ENCODE results near the gene C19orf81. TPM values are rescaled to one million over a fixed set of nuclear protein-coding genes. Genes with fewer than 3 reads are reported as not detected.

C19orf81 gene
- polyA plus RNA-seq, 3 donors from 2014 or later: 1.8 TPM; not detected in 2

DNA sequence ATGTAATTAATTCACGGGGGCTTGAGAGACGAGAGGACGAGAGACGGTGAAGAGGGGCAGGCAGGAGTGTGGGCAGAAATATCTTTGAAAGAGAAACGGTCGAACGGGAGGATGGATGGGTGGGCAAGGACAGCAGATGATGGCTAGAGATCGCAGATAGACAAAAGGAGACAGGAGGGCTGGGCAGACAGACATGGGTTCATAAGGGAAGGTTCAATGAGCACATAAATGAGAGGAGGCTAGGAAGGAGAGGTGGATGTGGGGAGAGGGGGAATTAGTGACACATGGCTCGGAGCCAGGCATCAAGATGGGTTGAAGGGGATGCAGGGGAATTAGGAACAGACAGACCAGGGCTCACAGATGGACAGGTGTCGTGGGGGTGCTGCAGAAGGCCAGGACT lies 10.6 kb upstream of the C19orf81 start:
- no peak for DNase-seq
- H3K27ac Mint-ChIP-seq: no peak overlapping the region
- peaks cover 2 to 23% (median 15%) of the 10 kb centered on the region in 6 donors for H3K9me3 Mint-ChIP-seq
- peaks cover 14 to 32% (median 16%) of the 10 kb centered on the region in 3 donors for H3K27me3 Mint-ChIP-seq (ENCODE audit: low read depth in 3 of 3)
- H3K4me1 Mint-ChIP-seq: peaks cover 0 to 4% of the 10 kb centered on the region in 2 donors
- H3K4me3 Mint-ChIP-seq: peak overlapping the region in 4 of 5 donors; percentile 0 to 56 (median 34)
- H3K36me3 Mint-ChIP-seq: no peaks in the 10 kb centered on the region

- Mint-ChIP-seq H3K27ac (no peak within 1 kb of the TSS), H3K27me3 (ENCODE audit: low read depth in 3 of 3) (peaks cover 9 to 32% (median 16%) of the 10 kb centered on the region in 3 donors), H3K4me3 (peak within 1 kb of the TSS; percentile 59 to 75 (median 64))
Measured at GRCh38 chr19:50639121-50640112, 9.8 kb upstream of the C19orf81 start, which contains the start of gene SYT3. Gene SYT3 (minus strand): TSS chr19:50639881. CDS start chr19:50637411, 2,470 bp downstream.

DNA sequence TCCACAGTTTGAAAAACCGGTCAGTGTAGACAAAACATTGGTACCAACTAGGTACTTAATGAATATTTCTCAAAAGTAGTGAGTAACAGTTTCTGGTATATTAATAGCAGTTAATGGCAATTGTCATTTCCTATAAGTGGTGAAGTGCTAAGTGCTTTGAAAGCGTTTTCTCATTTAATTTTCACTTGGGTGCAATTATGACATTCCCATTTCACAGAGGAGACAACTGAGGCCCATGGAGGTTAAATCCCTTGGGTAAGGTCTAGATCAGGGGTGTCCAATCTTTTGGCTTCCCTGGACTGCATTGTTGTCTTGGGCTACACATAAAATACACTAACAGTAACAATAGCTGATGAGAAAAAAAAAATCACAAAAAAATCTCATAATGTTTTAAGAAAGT lies 8.9 kb upstream of the C19orf81 start:
- DNase-seq: no peak
- peaks cover 0 to 7% (median 4%) of the 10 kb centered on the region in 6 donors for H3K9me3 Mint-ChIP-seq
- no peak overlapping the region for H3K27ac Mint-ChIP-seq
- peaks cover 9 to 32% (median 16%) of the 10 kb centered on the region in 3 donors for H3K27me3 Mint-ChIP-seq (ENCODE audit: low read depth in 3 of 3)
- no peaks in the 10 kb centered on the region for H3K36me3 Mint-ChIP-seq
- H3K4me3 Mint-ChIP-seq: peak overlapping the region in 1 of 5 donors; percentile 21
- peaks cover 0 to 4% of the 10 kb centered on the region in 2 donors for H3K4me1 Mint-ChIP-seq

More at GRCh38 chr19:50639121-50640112, 9.8 kb upstream of the C19orf81 start, which contains the start of gene SYT3:
- no peaks in the 10 kb centered on the region for H3K36me3 Mint-ChIP-seq
- DNase-seq: no peak
- peaks cover 0 to 4% of the 10 kb centered on the region in 2 donors for H3K4me1 Mint-ChIP-seq
- peaks cover 0 to 15% (median 8%) of the 10 kb centered on the region in 6 donors for H3K9me3 Mint-ChIP-seq

- Mint-ChIP-seq H3K27me3 (ENCODE audit: low read depth in 3 of 3) (peaks cover 8 to 17% (median 9%) of the 10 kb centered on the region in 3 donors), H3K36me3 (no peaks in the 10 kb centered on the region), H3K4me1 (no peaks in the 10 kb centered on the region), H3K9me3 (peaks cover 0 to 2% (median 0%) of the 10 kb centered on the region in 6 donors), H3K4me3 (no peak overlapping the region), H3K27ac (no peak overlapping the region)
- no peak for DNase-seq
Measured at GRCh38 chr19:50644315-50644915, 4.8 kb upstream of the C19orf81 start.

DNA sequence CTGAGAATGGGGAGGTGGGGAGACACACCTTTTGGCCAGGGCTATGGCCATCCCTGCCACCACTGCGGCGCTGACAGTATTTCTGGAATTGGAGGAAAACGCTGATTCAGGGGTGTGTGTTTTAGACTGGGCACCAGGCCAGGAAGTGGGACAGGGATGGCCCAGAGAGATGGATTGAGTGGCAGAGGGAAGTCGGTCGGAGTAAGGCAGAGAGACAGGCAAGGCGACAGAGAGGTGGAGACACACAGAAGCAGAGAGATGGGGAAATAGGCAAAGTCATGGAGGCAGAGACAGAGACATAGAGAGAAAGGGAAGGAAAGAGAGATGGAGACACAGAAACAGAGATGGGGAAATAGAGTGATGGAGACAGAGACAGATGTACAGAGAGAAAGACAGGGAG lies 4.1 kb upstream of the C19orf81 start:
- no peak overlapping the region for H3K4me3 Mint-ChIP-seq
- no peak for DNase-seq
- H3K36me3 Mint-ChIP-seq: no peaks in the 10 kb centered on the region
- H3K4me1 Mint-ChIP-seq: no peaks in the 10 kb centered on the region
- peaks cover 10 to 16% (median 12%) of the 10 kb centered on the region in 3 donors for H3K27me3 Mint-ChIP-seq (ENCODE audit: low read depth in 3 of 3)
- peaks cover 0 to 2% (median 0%) of the 10 kb centered on the region in 6 donors for H3K9me3 Mint-ChIP-seq
- H3K27ac Mint-ChIP-seq: no peak overlapping the region

GRCh38 chr19:50646074-50646807 lies 3.0 kb upstream of the C19orf81 start:
- no peaks in the 10 kb centered on the region for H3K4me1 Mint-ChIP-seq
- no peaks in the 10 kb centered on the region for H3K36me3 Mint-ChIP-seq
- no peak overlapping the region for H3K4me3 Mint-ChIP-seq
- DNase-seq: no peak
- no peak overlapping the region for H3K27ac Mint-ChIP-seq
- peaks cover 6 to 12% (median 7%) of the 10 kb centered on the region in 3 donors for H3K27me3 Mint-ChIP-seq (ENCODE audit: low read depth in 3 of 3)
- peaks cover 0 to 2% (median 0%) of the 10 kb centered on the region in 6 donors for H3K9me3 Mint-ChIP-seq

- Mint-ChIP-seq H3K4me1 (no peaks in the 10 kb centered on the region), H3K27ac (no peak overlapping the region), H3K9me3 (peaks cover 0 to 2% (median 0%) of the 10 kb centered on the region in 6 donors), H3K36me3 (peaks cover 0 to 3% (median 0%) of the 10 kb centered on the region in 3 donors), H3K27me3 (ENCODE audit: low read depth in 3 of 3) (peaks cover 7 to 10% (median 8%) of the 10 kb centered on the region in 3 donors), H3K4me3 (no peak overlapping the region)
- no peak for DNase-seq
Measured at GRCh38 chr19:50647879-50648615, 1.2 kb upstream of the C19orf81 start.

GRCh38 chr19:50648659-50649058 lies 586 bp upstream of the C19orf81 start:
- peaks cover 0 to 4% (median 0%) of the 10 kb centered on the region in 6 donors for H3K9me3 Mint-ChIP-seq
- H3K27ac Mint-ChIP-seq: no peak overlapping the region
- H3K4me3 Mint-ChIP-seq: no peak overlapping the region
- H3K36me3 Mint-ChIP-seq: peaks cover 0 to 3% (median 0%) of the 10 kb centered on the region in 3 donors
- no peak for DNase-seq
- no peaks in the 10 kb centered on the region for H3K4me1 Mint-ChIP-seq
- peaks cover 7 to 16% (median 8%) of the 10 kb centered on the region in 3 donors for H3K27me3 Mint-ChIP-seq (ENCODE audit: low read depth in 3 of 3)

DNA sequence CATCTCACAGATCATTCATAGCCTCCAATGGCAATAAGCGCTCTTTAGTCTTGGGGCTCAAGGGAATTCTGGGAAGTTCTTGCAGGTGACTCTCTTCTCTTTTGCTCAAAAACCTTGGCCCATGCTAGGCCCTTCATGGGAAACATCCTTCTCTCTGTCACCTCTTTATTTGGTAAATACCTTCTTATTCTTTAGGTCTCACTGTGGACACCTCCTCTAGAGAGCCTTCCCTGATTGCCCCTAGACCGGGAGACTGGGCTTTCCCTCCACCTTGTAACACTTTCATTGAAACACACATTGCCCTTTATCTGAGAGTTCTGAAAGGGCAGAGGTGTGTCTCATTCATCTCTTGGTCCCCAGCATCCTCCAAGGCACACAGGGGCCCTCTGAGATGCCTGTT lies 1.9 kb downstream of the C19orf81 start:
- Mint-ChIP-seq H3K9me3 (peaks cover 0 to 13% (median 4%) of the 10 kb centered on the region in 6 donors), H3K4me3 (no peak overlapping the region), H3K36me3 (peaks cover 0 to 3% (median 0%) of the 10 kb centered on the region in 3 donors), H3K27ac (no peak overlapping the region), H3K27me3 (ENCODE audit: low read depth in 3 of 3) (peaks cover 12 to 26% (median 13%) of the 10 kb centered on the region in 3 donors), H3K4me1 (no peaks in the 10 kb centered on the region)
- no peak for DNase-seq

- Mint-ChIP-seq H3K36me3 (peaks cover 0 to 3% (median 0%) of the 10 kb centered on the region in 3 donors), H3K4me1 (peaks cover 5% of the 10 kb centered on the region in 2 donors), H3K27me3 (ENCODE audit: low read depth in 3 of 3) (peaks cover 9 to 31% (median 13%) of the 10 kb centered on the region in 3 donors), H3K27ac (no peak overlapping the region), H3K4me3 (no peak overlapping the region), H3K9me3 (peaks cover 1 to 20% (median 6%) of the 10 kb centered on the region in 6 donors)
- no peak for DNase-seq
Measured at GRCh38 chr19:50652722-50653121, 3.5 kb downstream of the C19orf81 start.

DNA sequence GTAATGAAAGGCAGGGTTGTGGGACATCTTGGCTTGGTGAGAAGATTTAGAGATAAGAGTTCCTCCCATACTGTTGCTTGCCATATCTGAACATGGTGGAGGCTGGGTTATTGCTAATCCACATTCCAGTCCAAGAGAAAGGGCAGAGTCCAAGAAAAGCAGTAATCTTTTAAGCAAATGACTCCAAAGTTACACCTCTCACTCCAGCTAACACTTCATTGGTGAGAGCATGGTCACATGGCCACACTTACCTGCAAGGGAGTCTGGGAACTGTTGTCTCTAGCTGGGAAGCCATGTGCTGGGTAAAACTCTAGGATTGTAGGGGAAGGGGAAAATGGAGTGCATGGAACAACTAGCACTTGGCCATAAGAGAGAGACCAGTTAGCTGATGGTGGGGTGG lies 5.6 kb downstream of the C19orf81 start:
- Mint-ChIP-seq H3K36me3 (peaks cover 0 to 4% (median 3%) of the 10 kb centered on the region in 3 donors), H3K4me1 (peaks cover 16 to 20% of the 10 kb centered on the region in 2 donors), H3K4me3 (no peak overlapping the region), H3K27me3 (ENCODE audit: low read depth in 3 of 3) (peaks cover 8 to 36% (median 11%) of the 10 kb centered on the region in 3 donors), H3K9me3 (peaks cover 6 to 28% (median 11%) of the 10 kb centered on the region in 6 donors), H3K27ac (no peak overlapping the region)
- DNase-seq: no peak

- Mint-ChIP-seq H3K9me3 (peaks cover 8 to 28% (median 11%) of the 10 kb centered on the region in 6 donors), H3K4me3 (peak overlapping the region; percentile 75 to 88 (median 81)), H3K27ac (peak overlapping the region in 1 of 6 donors; percentile 93), H3K27me3 (ENCODE audit: low read depth in 3 of 3) (peaks cover 9 to 39% (median 12%) of the 10 kb centered on the region in 3 donors), H3K4me1 (peaks cover 18 to 20% of the 10 kb centered on the region in 2 donors), H3K36me3 (peaks cover 0 to 6% (median 4%) of the 10 kb centered on the region in 3 donors)
- DNase-seq: no peak
Measured at GRCh38 chr19:50657222-50657669, 8.0 kb downstream of the C19orf81 start.
